Ishikawa (cell line): ENCODE data around the gene EPHA2.
A peak's percentile ranks its signal among the peaks of the same experiment; 100 is the strongest.

ENCODE experiments used
- CEBPB ChIP-seq: IDR thresholded peaks from 2 replicates; pipeline ENCODE4 v1.6.1; 2012
- CREB1 ChIP-seq: IDR thresholded peaks from 2 replicates; pipeline ENCODE4 v1.6.1; 2012; ENCODE audit warnings: low read depth
- EGR1 ChIP-seq: IDR thresholded peaks from 2 replicates; pipeline ENCODE4 v1.6.1; 2012
- EP300 ChIP-seq: IDR thresholded peaks from 2 replicates; pipeline ENCODE4 v1.6.1; 2012; ENCODE audit warnings: borderline replicate concordance
- FOXM1 ChIP-seq: IDR thresholded peaks from 2 replicates; pipeline ENCODE4 v1.6.1; 2012; ENCODE audit warnings: low read depth, borderline replicate concordance
- MAX ChIP-seq: IDR thresholded peaks from 2 replicates; pipeline ENCODE4 v1.6.1; 2012
- NFIC ChIP-seq: IDR thresholded peaks from 2 replicates; pipeline ENCODE4 v1.6.1; 2012
- RAD21 ChIP-seq: IDR thresholded peaks from 2 replicates; pipeline ENCODE4 v1.6.1; 2012; ENCODE audit warnings: low read depth
- REST ChIP-seq: IDR thresholded peaks from 2 replicates; pipeline ENCODE4 v1.6.1; 2012; ENCODE audit warnings: low read depth, mild to moderate bottlenecking
- TAF1 ChIP-seq: IDR thresholded peaks from 2 replicates; pipeline ENCODE4 v1.6.1; 2012; ENCODE audit warnings: low read depth, mild to moderate bottlenecking
- TCF12 ChIP-seq: IDR thresholded peaks from 2 replicates; pipeline ENCODE4 v1.6.1; 2012; ENCODE audit warnings: low read depth
- TEAD4 ChIP-seq: IDR thresholded peaks from 2 replicates; pipeline ENCODE4 v1.6.1; 2012
- USF1 ChIP-seq: IDR thresholded peaks from 2 replicates; pipeline ENCODE4 v1.6.1; 2012
- YY1 ChIP-seq: IDR thresholded peaks from 2 replicates; pipeline ENCODE4 v1.6.1; 2012; ENCODE audit warnings: low read depth
- ZBTB7A ChIP-seq: IDR thresholded peaks from 2 replicates; pipeline ENCODE4 v1.6.1; 2012; ENCODE audit warnings: low read depth

Gene EPHA2

GRCh38 chr1:16139473-16139962 is 16.4 kb downstream of the EPHA2 start:
- TF ChIP-seq NFIC (no peak), CREB1 (no peak), USF1 (no peak), EP300 (peak; percentile 42; the same call in 1 of the 2 replicates)

- TF ChIP-seq MAX (peak; percentile 29; the same call in 1 of the 2 replicates), TCF12 (peak; percentile 23; the same call in 1 of the 2 replicates), CEBPB (no peak), REST (no peak), CREB1 (no peak), NFIC (no peak), EGR1 (no peak), EP300 (no peak), ZBTB7A (no peak), USF1 (no peak), RAD21 (no peak)
Measured at GRCh38 chr1:16138772-16139221, 17.1 kb downstream of the EPHA2 start.

GRCh38 chr1:16137890-16138467 is 17.9 kb downstream of the EPHA2 start:
- TF ChIP-seq EP300 (no peak), ZBTB7A (no peak), CEBPB (no peak), CREB1 (no peak), RAD21 (no peak), USF1 (no peak), TEAD4 (no peak), TCF12 (no peak), NFIC (no peak), EGR1 (no peak), REST (no peak), MAX (no peak), TAF1 (no peak), YY1 (no peak), FOXM1 (no peak)

- no peak for TF ChIP-seq YY1
- no peak for TF ChIP-seq EP300
- no peak for TF ChIP-seq EGR1
- no peak for TF ChIP-seq TCF12
- no peak for TF ChIP-seq CEBPB
- TF ChIP-seq FOXM1 = no peak
- TF ChIP-seq REST = no peak
- TF ChIP-seq TEAD4 = no peak
- TF ChIP-seq USF1 = no peak
- TF ChIP-seq RAD21 = no peak
- no peak for TF ChIP-seq ZBTB7A
- no peak for TF ChIP-seq NFIC
- no peak for TF ChIP-seq MAX
- TF ChIP-seq TAF1 = no peak
Measured at GRCh38 chr1:16135501-16135900, 20.4 kb downstream of the EPHA2 start.
